Duodenal mucosa (tissue), 2 donors: ENCODE measurements around the gene SPACDR.

ENCODE experiments used
- H3K27ac ChIP-seq: one replicate; pipeline ENCODE4 v1.7.0; 2013; ENCODE audit warnings: low read depth, low read length
- H3K27me3 ChIP-seq, 2 donors: one replicate each; pipeline ENCODE4 v1.7.0; 2013; ENCODE audit warnings: low read length in 2 of 2, control low read depth in 1 of 2; ENCODE audit not compliant: insufficient read depth in 2 of 2, control insufficient read depth in 1 of 2
- H3K36me3 ChIP-seq, 2 donors: one replicate each; pipeline ENCODE4 v1.7.0; 2013; ENCODE audit warnings: low read length in 2 of 2, control low read depth in 1 of 2; ENCODE audit not compliant: insufficient read depth in 2 of 2, control insufficient read depth in 1 of 2
- H3K4me1 ChIP-seq, 2 donors: one replicate each; pipeline ENCODE4 v1.7.0; 2013; ENCODE audit warnings: low read length in 2 of 2, control low read depth in 1 of 2; ENCODE audit not compliant: insufficient read depth in 2 of 2, control insufficient read depth in 1 of 2
- H3K4me3 ChIP-seq, 2 donors: one replicate each; pipeline ENCODE4 v1.7.0; 2013; ENCODE audit warnings: low read length in 2 of 2, low read depth in 1 of 2
- H3K9ac ChIP-seq, 2 donors: one replicate each; pipeline ENCODE4 v1.7.0; 2013; ENCODE audit warnings: low read length in 2 of 2, low read depth in 1 of 2
- H3K9me3 ChIP-seq, 2 donors: one replicate each; pipeline ENCODE4 v1.7.0; 2013; ENCODE audit warnings: low read length in 2 of 2, control low read depth in 1 of 2; ENCODE audit not compliant: control insufficient read depth in 1 of 2

SPACDR gene

GRCh38 chr7:100485471-100485876 is 21.4 kb upstream of the SPACDR start:
- no peaks in the 10 kb centered on the region for H3K36me3 ChIP-seq
- no peak overlapping the region for H3K9ac ChIP-seq
- no peaks in the 10 kb centered on the region for H3K27me3 ChIP-seq
- no peaks in the 10 kb centered on the region for H3K9me3 ChIP-seq
- no peak overlapping the region for H3K27ac ChIP-seq
- H3K4me3 ChIP-seq: no peak overlapping the region
- H3K4me1 ChIP-seq: peaks cover 6% of the 10 kb centered on the region in 2 donors

- no peaks in the 10 kb centered on the region for H3K9me3 ChIP-seq
- H3K36me3 ChIP-seq: no peaks in the 10 kb centered on the region
- no peak overlapping the region for H3K9ac ChIP-seq
- no peak overlapping the region for H3K4me3 ChIP-seq
- peaks cover 6 to 7% of the 10 kb centered on the region in 2 donors for H3K4me1 ChIP-seq
- no peaks in the 10 kb centered on the region for H3K27me3 ChIP-seq
- no peak overlapping the region for H3K27ac ChIP-seq
Measured at GRCh38 chr7:100484673-100485045, 20.6 kb upstream of the SPACDR start.

GRCh38 chr7:100483722-100484672 is 19.9 kb upstream of the SPACDR start, which contains the start of gene NYAP1:
Gene NYAP1 (plus strand): TSS chr7:100483927. CDS start chr7:100485312, 1,385 bp downstream.
- Histone ChIP-seq H3K36me3 (no peaks in the 10 kb centered on the region), H3K9me3 (no peaks in the 10 kb centered on the region), H3K4me1 (peaks cover 11 to 12% of the 10 kb centered on the region in 2 donors), H3K9ac (peak within 1 kb of the TSS; percentile 45 to 52), H3K27me3 (no peaks in the 10 kb centered on the region), H3K4me3 (peak within 1 kb of the TSS; percentile 58 to 69), H3K27ac (no peak within 1 kb of the TSS)

GRCh38 chr7:100483090-100483721 is 19.1 kb upstream of the SPACDR start:
- H3K36me3 ChIP-seq: no peaks in the 10 kb centered on the region
- H3K9me3 ChIP-seq: no peaks in the 10 kb centered on the region
- no peak overlapping the region for H3K27ac ChIP-seq
- peak overlapping the region; percentile 45 to 52 for H3K9ac ChIP-seq
- H3K27me3 ChIP-seq: no peaks in the 10 kb centered on the region
- H3K4me1 ChIP-seq: peaks cover 11 to 12% of the 10 kb centered on the region in 2 donors
- peak overlapping the region; percentile 58 to 69 for H3K4me3 ChIP-seq

GRCh38 chr7:100482728-100483089 is 18.6 kb upstream of the SPACDR start:
- peak overlapping the region; percentile 58 to 69 for H3K4me3 ChIP-seq
- no peaks in the 10 kb centered on the region for H3K27me3 ChIP-seq
- no peaks in the 10 kb centered on the region for H3K9me3 ChIP-seq
- no peaks in the 10 kb centered on the region for H3K36me3 ChIP-seq
- peak overlapping the region; percentile 45 to 52 for H3K9ac ChIP-seq
- no peak overlapping the region for H3K27ac ChIP-seq
- peaks cover 11 to 12% of the 10 kb centered on the region in 2 donors for H3K4me1 ChIP-seq

- H3K4me3 ChIP-seq: no peak overlapping the region
- no peak overlapping the region for H3K27ac ChIP-seq
- peaks cover 19 to 20% of the 10 kb centered on the region in 2 donors for H3K4me1 ChIP-seq
- no peaks in the 10 kb centered on the region for H3K9me3 ChIP-seq
- no peaks in the 10 kb centered on the region for H3K27me3 ChIP-seq
- H3K36me3 ChIP-seq: no peaks in the 10 kb centered on the region
- no peak overlapping the region for H3K9ac ChIP-seq
Measured at GRCh38 chr7:100481466-100481865, 17.4 kb upstream of the SPACDR start.

- Histone ChIP-seq H3K9ac (peak within 1 kb of the TSS; percentile 83 to 91), H3K36me3 (peaks cover under 1 to 4% of the 10 kb centered on the region in 2 donors), H3K9me3 (no peaks in the 10 kb centered on the region), H3K27me3 (no peaks in the 10 kb centered on the region), H3K27ac (peak within 1 kb of the TSS; percentile 78), H3K4me3 (peak within 1 kb of the TSS; percentile 93), H3K4me1 (peaks cover 30 to 31% of the 10 kb centered on the region in 2 donors)
Measured at GRCh38 chr7:100478958-100479660, 15.0 kb upstream of the SPACDR start, which contains the start of gene TSC22D4. Gene TSC22D4 (minus strand): TSS chr7:100479214. CDS start chr7:100478038, 1,176 bp downstream.

- no peak overlapping the region for H3K27ac ChIP-seq
- H3K4me1 ChIP-seq: peaks cover 31 to 33% of the 10 kb centered on the region in 2 donors
- H3K4me3 ChIP-seq: peak overlapping the region; percentile 93
- H3K27me3 ChIP-seq: no peaks in the 10 kb centered on the region
- peak overlapping the region; percentile 83 to 91 for H3K9ac ChIP-seq
- peaks cover 5 to 8% of the 10 kb centered on the region in 2 donors for H3K36me3 ChIP-seq
- no peaks in the 10 kb centered on the region for H3K9me3 ChIP-seq
Measured at GRCh38 chr7:100477871-100478267, 13.8 kb upstream of the SPACDR start.

- H3K4me3 ChIP-seq: peak overlapping the region; percentile 93
- peak overlapping the region; percentile 51 to 91 for H3K9ac ChIP-seq
- H3K9me3 ChIP-seq: no peaks in the 10 kb centered on the region
- H3K27ac ChIP-seq: no peak overlapping the region
- peaks cover 30 to 32% of the 10 kb centered on the region in 2 donors for H3K4me1 ChIP-seq
- peaks cover 5 to 10% of the 10 kb centered on the region in 2 donors for H3K36me3 ChIP-seq
- no peaks in the 10 kb centered on the region for H3K27me3 ChIP-seq
Measured at GRCh38 chr7:100476903-100477870, 13.1 kb upstream of the SPACDR start.
